ENCODE measurements around the gene THOC6.

Gene THOC6

GRCh38 chr16:3008690-3009037 lies 15.2 kb upstream of the THOC6 start:
- Histone ChIP-seq H3K27me3 (ENCODE audit: insufficient read depth, low read length) (peaks cover 16% of the 10 kb centered on the region), H3K4me3 (ENCODE audit: low read length) (peak overlapping the region; percentile 44; the same call in 1 of the 2 replicates), H3K9ac (ENCODE audit: low read depth, low read length) (peak overlapping the region; percentile 65), H3K36me3 (ENCODE audit: insufficient read depth, low read length) (no peaks in the 10 kb centered on the region), H3K4me1 (ENCODE audit: insufficient read depth, low read length) (peaks cover 49% of the 10 kb centered on the region), H3K27ac (ENCODE audit: low read depth, low read length) (peak overlapping the region; percentile 98), H3K9me3 (ENCODE audit: insufficient read depth, low read depth, low read length) (no peaks in the 10 kb centered on the region)
- 36% methylated on average over 4 of the region's 4 CpGs for WGBS

- H3K27me3 ChIP-seq (ENCODE audit: insufficient read depth, low read length): peaks cover 18% of the 10 kb centered on the region
- H3K27ac ChIP-seq (ENCODE audit: low read depth, low read length): peak overlapping the region; percentile 98
- peak overlapping the region; percentile 65 for H3K9ac ChIP-seq (ENCODE audit: low read depth, low read length)
- H3K9me3 ChIP-seq (ENCODE audit: insufficient read depth, low read depth, low read length): no peaks in the 10 kb centered on the region
- H3K4me3 ChIP-seq (ENCODE audit: low read length): peak overlapping the region; percentile 44
- 25% methylated on average over 21 of the region's 21 CpGs for WGBS
- peaks cover 56% of the 10 kb centered on the region for H3K4me1 ChIP-seq (ENCODE audit: insufficient read depth, low read length)
- H3K36me3 ChIP-seq (ENCODE audit: insufficient read depth, low read length): peaks cover 6% of the 10 kb centered on the region; the same call in 1 of the 2 replicates
These were observed 14.1 kb upstream of the THOC6 start for GRCh38 chr16:3009568-3010390.

- H3K27me3 ChIP-seq (ENCODE audit: insufficient read depth, low read length): peaks cover 18% of the 10 kb centered on the region
- H3K9ac ChIP-seq (ENCODE audit: low read depth, low read length): no peak overlapping the region
- peak overlapping the region; percentile 98; the same call in 1 of the 2 replicates for H3K27ac ChIP-seq (ENCODE audit: low read depth, low read length)
- no peaks in the 10 kb centered on the region for H3K9me3 ChIP-seq (ENCODE audit: insufficient read depth, low read depth, low read length)
- peaks cover 13% of the 10 kb centered on the region for H3K36me3 ChIP-seq (ENCODE audit: insufficient read depth, low read length)
- peaks cover 56% of the 10 kb centered on the region for H3K4me1 ChIP-seq (ENCODE audit: insufficient read depth, low read length)
- 96% methylated on average over 7 of the region's 8 CpGs for WGBS
- peak overlapping the region; percentile 44; the same call in 1 of the 2 replicates for H3K4me3 ChIP-seq (ENCODE audit: low read length)
These were observed 13.3 kb upstream of the THOC6 start for GRCh38 chr16:3010510-3010909.

- no peaks in the 10 kb centered on the region for H3K9me3 ChIP-seq (ENCODE audit: insufficient read depth, low read depth, low read length)
- peaks cover 46% of the 10 kb centered on the region for H3K4me1 ChIP-seq (ENCODE audit: insufficient read depth, low read length)
- peaks cover 21% of the 10 kb centered on the region for H3K36me3 ChIP-seq (ENCODE audit: insufficient read depth, low read length)
- H3K4me3 ChIP-seq (ENCODE audit: low read length): peak overlapping the region; percentile 56
- H3K27ac ChIP-seq (ENCODE audit: low read depth, low read length): no peak overlapping the region; the same call in 1 of the 2 replicates
- no peak overlapping the region for H3K9ac ChIP-seq (ENCODE audit: low read depth, low read length)
- H3K27me3 ChIP-seq (ENCODE audit: insufficient read depth, low read length): peaks cover 18% of the 10 kb centered on the region
- WGBS: 21% methylated on average over 19 of the region's 19 CpGs
These were observed 11.6 kb upstream of the THOC6 start for GRCh38 chr16:3012246-3012645.

- H3K9ac ChIP-seq (ENCODE audit: low read depth, low read length): no peak within 1 kb of the TSS
- no peaks in the 10 kb centered on the region for H3K9me3 ChIP-seq (ENCODE audit: insufficient read depth, low read depth, low read length)
- peak within 1 kb of the TSS; percentile 24; the same call in 1 of the 2 replicates for H3K27ac ChIP-seq (ENCODE audit: low read depth, low read length)
- H3K4me3 ChIP-seq (ENCODE audit: low read length): peak within 1 kb of the TSS; percentile 56
- peaks cover 18% of the 10 kb centered on the region for H3K27me3 ChIP-seq (ENCODE audit: insufficient read depth, low read length)
- peaks cover 40% of the 10 kb centered on the region for H3K4me1 ChIP-seq (ENCODE audit: insufficient read depth, low read length)
- H3K36me3 ChIP-seq (ENCODE audit: insufficient read depth, low read length): peaks cover 21% of the 10 kb centered on the region
- 15% methylated on average over 27 of the region's 27 CpGs for WGBS
These were observed 10.9 kb upstream of the THOC6 start, which contains the start of gene CLDN9 for GRCh38 chr16:3012828-3013420. TSS of gene CLDN9 (plus strand) at chr16:3012923. CDS start at chr16:3013363, 440 bp downstream.

- Histone ChIP-seq H3K27ac (ENCODE audit: low read depth, low read length) (no peak overlapping the region; the same call in 1 of the 2 replicates), H3K4me3 (ENCODE audit: low read length) (no peak overlapping the region), H3K9ac (ENCODE audit: low read depth, low read length) (no peak overlapping the region), H3K4me1 (ENCODE audit: insufficient read depth, low read length) (peaks cover 40% of the 10 kb centered on the region), H3K9me3 (ENCODE audit: insufficient read depth, low read depth, low read length) (no peaks in the 10 kb centered on the region), H3K36me3 (ENCODE audit: insufficient read depth, low read length) (peaks cover 21% of the 10 kb centered on the region), H3K27me3 (ENCODE audit: insufficient read depth, low read length) (peaks cover 18% of the 10 kb centered on the region)
- 59% methylated on average over 27 of the region's 27 CpGs for WGBS
These were observed 10.3 kb upstream of the THOC6 start for GRCh38 chr16:3013491-3013951.

- Histone ChIP-seq H3K36me3 (ENCODE audit: insufficient read depth, low read length) (peaks cover 21% of the 10 kb centered on the region), H3K9ac (ENCODE audit: low read depth, low read length) (no peak overlapping the region), H3K9me3 (ENCODE audit: insufficient read depth, low read depth, low read length) (no peaks in the 10 kb centered on the region), H3K4me3 (ENCODE audit: low read length) (no peak overlapping the region), H3K27ac (ENCODE audit: low read depth, low read length) (no peak overlapping the region; the same call in 1 of the 2 replicates), H3K27me3 (ENCODE audit: insufficient read depth, low read length) (peaks cover 18% of the 10 kb centered on the region), H3K4me1 (ENCODE audit: insufficient read depth, low read length) (peaks cover 34% of the 10 kb centered on the region)
- WGBS: 70% methylated on average over 12 of the region's 12 CpGs
These were observed 9.7 kb upstream of the THOC6 start for GRCh38 chr16:3013998-3014690.

GRCh38 chr16:3014971-3015370 lies 8.9 kb upstream of the THOC6 start:
- Histone ChIP-seq H3K36me3 (ENCODE audit: insufficient read depth, low read length) (peaks cover 21% of the 10 kb centered on the region), H3K9ac (ENCODE audit: low read depth, low read length) (no peak overlapping the region), H3K4me1 (ENCODE audit: insufficient read depth, low read length) (peaks cover 28% of the 10 kb centered on the region), H3K9me3 (ENCODE audit: insufficient read depth, low read depth, low read length) (no peaks in the 10 kb centered on the region), H3K27me3 (ENCODE audit: insufficient read depth, low read length) (peaks cover 18% of the 10 kb centered on the region), H3K4me3 (ENCODE audit: low read length) (no peak overlapping the region), H3K27ac (ENCODE audit: low read depth, low read length) (no peak overlapping the region)
- WGBS: 90% methylated on average over 6 of the region's 6 CpGs

- peak overlapping the region; percentile 24; the same call in 1 of the 2 replicates for H3K27ac ChIP-seq (ENCODE audit: low read depth, low read length)
- peaks cover 28% of the 10 kb centered on the region for H3K4me1 ChIP-seq (ENCODE audit: insufficient read depth, low read length)
These were observed 7.8 kb upstream of the THOC6 start for GRCh38 chr16:3015865-3016521.

GRCh38 chr16:3017344-3017743 lies 6.5 kb upstream of the THOC6 start:
- peaks cover 25% of the 10 kb centered on the region for H3K4me1 ChIP-seq (ENCODE audit: insufficient read depth, low read length)
- peak overlapping the region; percentile 99 for H3K27ac ChIP-seq (ENCODE audit: low read depth, low read length)
- no peaks in the 10 kb centered on the region for H3K9me3 ChIP-seq (ENCODE audit: insufficient read depth, low read depth, low read length)
- H3K27me3 ChIP-seq (ENCODE audit: insufficient read depth, low read length): peaks cover 9% of the 10 kb centered on the region; the same call in 1 of the 2 replicates
- peaks cover 21% of the 10 kb centered on the region for H3K36me3 ChIP-seq (ENCODE audit: insufficient read depth, low read length)
- H3K4me3 ChIP-seq (ENCODE audit: low read length): peak overlapping the region; percentile 97
- H3K9ac ChIP-seq (ENCODE audit: low read depth, low read length): peak overlapping the region; percentile 98
- WGBS: under 1% methylated on average over 20 of the region's 20 CpGs

More at GRCh38 chr16:3015865-3016521, 7.8 kb upstream of the THOC6 start:
- no peaks in the 10 kb centered on the region for H3K9me3 ChIP-seq (ENCODE audit: insufficient read depth, low read depth, low read length)
- peak overlapping the region; percentile 29 for H3K4me3 ChIP-seq (ENCODE audit: low read length)
- peaks cover 21% of the 10 kb centered on the region for H3K36me3 ChIP-seq (ENCODE audit: insufficient read depth, low read length)
- H3K9ac ChIP-seq (ENCODE audit: low read depth, low read length): no peak overlapping the region
- 85% methylated on average over 13 of the region's 13 CpGs for WGBS
- peaks cover 18% of the 10 kb centered on the region for H3K27me3 ChIP-seq (ENCODE audit: insufficient read depth, low read length)

Measured in HUES64 (cell line).